Liver (tissue), 9 donors: ENCODE results near the gene MOCS2. TPM values are rescaled to one million over a fixed set of nuclear protein-coding genes. Genes with fewer than 3 reads are reported as not detected.

Experiments
- DNase-seq: peaks from one replicate; pipeline ENCODE4 v3.0.0-alpha.2; 2017; ENCODE audit warnings: low spot score
- H3K27ac ChIP-seq, 2 donors: one replicate each; pipeline ENCODE4 v1.7.0; 2013; ENCODE audit warnings: inconsistent platforms in 2 of 2, low read length in 2 of 2, control low read depth in 1 of 2, low read depth in 1 of 2, mild to moderate bottlenecking in 1 of 2
- H3K27me3 ChIP-seq, 4 donors: one replicate each; pipeline versions ENCODE4 v1.6.1 to v1.7.0; 2013; ENCODE audit warnings: low read length in 3 of 4, inconsistent platforms in 1 of 4, mild to moderate bottlenecking in 1 of 4, moderate library complexity in 1 of 4; ENCODE audit not compliant: control insufficient read depth in 4 of 4, insufficient read depth in 4 of 4
- H3K36me3 ChIP-seq, 4 donors: one replicate each; pipeline versions ENCODE4 v1.6.1 to v1.7.0; 2013; ENCODE audit warnings: low read length in 3 of 4, mild to moderate bottlenecking in 3 of 4, low read depth in 1 of 4, moderate library complexity in 1 of 4; ENCODE audit not compliant: control insufficient read depth in 4 of 4, insufficient read depth in 3 of 4
- H3K4me1 ChIP-seq, 4 donors: one replicate each; pipeline versions ENCODE4 v1.6.1 to v1.7.0; 2013; ENCODE audit warnings: low read length in 3 of 4, mild to moderate bottlenecking in 3 of 4, moderate library complexity in 1 of 4; ENCODE audit not compliant: control insufficient read depth in 4 of 4, insufficient read depth in 4 of 4
- H3K4me3 ChIP-seq, 3 donors: one replicate each; pipeline versions ENCODE4 v1.6.1 to v1.7.0; 2013; ENCODE audit warnings: low read length in 3 of 3, control low read depth in 1 of 3, low read depth in 1 of 3, mild to moderate bottlenecking in 1 of 3
- H3K9ac ChIP-seq, 2 donors: one replicate each; pipeline ENCODE4 v1.7.0; 2013; ENCODE audit warnings: low read length in 2 of 2, mild to moderate bottlenecking in 2 of 2, moderate library complexity in 2 of 2, control low read depth in 1 of 2, low read depth in 1 of 2
- H3K9me3 ChIP-seq, 4 donors: one replicate each; pipeline versions ENCODE4 v1.6.1 to v1.7.0; 2013; ENCODE audit warnings: low read length in 3 of 4; ENCODE audit not compliant: control insufficient read depth in 4 of 4
- ATF3 ChIP-seq: IDR thresholded peaks from 2 replicates; pipeline ENCODE4 v1.6.1; 2016; ENCODE audit warnings: antibody characterized with exemption
- FOXA1 ChIP-seq: IDR thresholded peaks from 2 replicates; pipeline ENCODE4 v1.6.1; 2016; ENCODE audit warnings: antibody characterized with exemption
- FOXA2 ChIP-seq: IDR thresholded peaks from 2 replicates; pipeline ENCODE4 v1.6.1; 2016; ENCODE audit warnings: antibody characterized with exemption
- GABPA ChIP-seq, 2 donors: IDR thresholded peaks in 1 of 2; conservative IDR thresholded peaks in 1 of 2; 2 replicates each; pipeline ENCODE4 v1.6.1; 2016; ENCODE audit warnings: antibody characterized with exemption in 2 of 2, mild to moderate bottlenecking in 1 of 2, moderate library complexity in 1 of 2
- HNF4A ChIP-seq, 2 donors: conservative IDR thresholded peaks; 2 replicates each; pipeline ENCODE4 v1.6.1; 2016; ENCODE audit warnings: antibody characterized with exemption in 2 of 2, mild to moderate bottlenecking in 2 of 2
- JUND ChIP-seq, 2 donors: IDR thresholded peaks; 2 replicates each; pipeline ENCODE4 v1.6.1; 2016; ENCODE audit warnings: antibody characterized with exemption in 2 of 2
- MAX ChIP-seq: IDR thresholded peaks from 2 replicates; pipeline ENCODE4 v1.6.1; 2016; ENCODE audit warnings: antibody characterized with exemption
- NR2F2 ChIP-seq: IDR thresholded peaks from 2 replicates; pipeline ENCODE4 v1.6.1; 2016; ENCODE audit warnings: antibody characterized with exemption
- RAD21 ChIP-seq, 2 donors: IDR thresholded peaks; 2 replicates each; pipeline ENCODE4 v1.6.1; 2016; ENCODE audit warnings: antibody characterized with exemption in 2 of 2, mild to moderate bottlenecking in 2 of 2
- REST ChIP-seq: IDR thresholded peaks from 2 replicates; pipeline ENCODE4 v1.6.1; 2016; ENCODE audit warnings: antibody characterized with exemption, mild to moderate bottlenecking
- RXRA ChIP-seq, 2 donors: IDR thresholded peaks; 2 replicates each; pipeline ENCODE4 v1.6.1; 2017 to 2018; ENCODE audit warnings: antibody characterized with exemption in 2 of 2, mild to moderate bottlenecking in 1 of 2
- TAF1 ChIP-seq: conservative IDR thresholded peaks from 2 replicates; pipeline ENCODE4 v1.6.1; 2016; ENCODE audit warnings: antibody characterized with exemption, mild to moderate bottlenecking
- YY1 ChIP-seq: IDR thresholded peaks from 2 replicates; pipeline ENCODE4 v1.6.1; 2016; ENCODE audit warnings: antibody characterized with exemption, mild to moderate bottlenecking
- ZBTB33 ChIP-seq: IDR thresholded peaks from 2 replicates; pipeline ENCODE4 v1.6.1; 2016; ENCODE audit warnings: antibody characterized with exemption
- WGBS: extraction: QIAGEN DNeasy Blood & Tissue Kit; methylation state at CpG from one replicate; pipeline ENCODE4 v1.1.7; 2013; 5-methylcytosine and 5-hydroxymethylcytosine counted together
- polyA plus RNA-seq, 2 donors: library from polyadenylated mRNA; stranded (reverse) in 1 of 2; unstranded in 1 of 2; fragments of 200-250 nt in 1 of 2; fragments of >200 nt in 1 of 2; fragmentation: Nextera tagmentation in 1 of 2; extraction: Ambion mirVana in 1 of 2; gene quantifications; one replicate each; pipeline versions ENCODE4 v1.2.1 to v1.2.3, GENCODE V29; 2013 to 2015
- total RNA-seq, 2 donors: library from RNA; depleted of rRNA; stranded (reverse); fragments of >200 nt; gene quantifications; one replicate each; pipeline ENCODE4 v1.2.3, GENCODE V29; 2014
- TF ChIP-seq, protein P1 (sequence below): fragments of 150-350 bp; IDR thresholded peaks from 2 replicates; pipeline ENCODE4 v1.5.1; 2017; ENCODE audit warnings: improper control_type of control experiment, low read depth, low read length; ENCODE audit not compliant: missing input control
- donor health status: healthy.
- donor health status: healthy.
- donor health status: healthy.
- donor health status: healthy.
- donor health status: healthy.

The MOCS2 gene
- total and polyA plus RNA-seq, 4 donors, result 13.2 to 58.5 (median 39.1) TPM

DNA sequence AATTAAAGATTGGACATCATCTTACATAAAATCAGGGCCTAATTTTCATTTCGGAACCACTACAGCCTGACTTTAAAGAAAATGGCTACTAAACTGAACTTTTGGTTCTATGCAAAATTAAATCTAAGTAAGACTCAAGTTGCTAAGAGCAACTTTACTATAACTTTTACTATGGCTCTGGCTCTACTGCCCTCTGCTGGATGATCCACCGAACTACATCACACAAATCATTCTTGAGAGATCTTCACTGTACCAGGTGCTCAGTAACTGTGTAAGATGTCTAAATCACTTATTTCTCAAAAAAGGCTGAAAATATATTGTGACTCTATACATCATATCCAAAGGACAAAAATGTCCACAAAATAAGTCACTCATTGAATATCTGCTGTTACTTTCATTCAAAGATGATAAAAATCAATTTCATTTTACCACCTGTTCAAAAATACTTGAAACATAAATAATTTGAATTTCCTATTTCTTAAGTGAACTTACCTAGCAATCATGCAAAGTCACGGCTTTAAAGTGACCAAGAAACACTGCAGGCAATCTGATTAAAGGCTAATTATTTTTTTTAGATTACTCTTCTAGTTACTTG lies 13.5 kb downstream of the MOCS2 start:
- Histone ChIP-seq H3K4me1 (no peaks in the 10 kb centered on the region), H3K4me3 (no peak overlapping the region), H3K9me3 (no peaks in the 10 kb centered on the region), H3K27me3 (no peaks in the 10 kb centered on the region), H3K9ac (no peak overlapping the region), H3K36me3 (peaks cover 2 to 32% (median 28%) of the 10 kb centered on the region in 4 donors), H3K27ac (no peak overlapping the region)
- TF ChIP-seq ZBTB33 (no peak), TAF1 (no peak), FOXA1 (no peak), REST (no peak), MAX (no peak), RAD21 (IDR thresholded peaks at IDR 0.05) (peak; percentile 82 to 90)
- TF ChIP-seq, protein P1, sequence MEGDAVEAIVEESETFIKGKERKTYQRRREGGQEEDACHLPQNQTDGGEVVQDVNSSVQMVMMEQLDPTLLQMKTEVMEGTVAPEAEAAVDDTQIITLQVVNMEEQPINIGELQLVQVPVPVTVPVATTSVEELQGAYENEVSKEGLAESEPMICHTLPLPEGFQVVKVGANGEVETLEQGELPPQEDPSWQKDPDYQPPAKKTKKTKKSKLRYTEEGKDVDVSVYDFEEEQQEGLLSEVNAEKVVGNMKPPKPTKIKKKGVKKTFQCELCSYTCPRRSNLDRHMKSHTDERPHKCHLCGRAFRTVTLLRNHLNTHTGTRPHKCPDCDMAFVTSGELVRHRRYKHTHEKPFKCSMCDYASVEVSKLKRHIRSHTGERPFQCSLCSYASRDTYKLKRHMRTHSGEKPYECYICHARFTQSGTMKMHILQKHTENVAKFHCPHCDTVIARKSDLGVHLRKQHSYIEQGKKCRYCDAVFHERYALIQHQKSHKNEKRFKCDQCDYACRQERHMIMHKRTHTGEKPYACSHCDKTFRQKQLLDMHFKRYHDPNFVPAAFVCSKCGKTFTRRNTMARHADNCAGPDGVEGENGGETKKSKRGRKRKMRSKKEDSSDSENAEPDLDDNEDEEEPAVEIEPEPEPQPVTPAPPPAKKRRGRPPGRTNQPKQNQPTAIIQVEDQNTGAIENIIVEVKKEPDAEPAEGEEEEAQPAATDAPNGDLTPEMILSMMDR, result peak; percentile 79
- WGBS, result 10% methylated on average over 3 of the region's 3 CpGs
- peak; percentile 62 for DNase-seq

DNA sequence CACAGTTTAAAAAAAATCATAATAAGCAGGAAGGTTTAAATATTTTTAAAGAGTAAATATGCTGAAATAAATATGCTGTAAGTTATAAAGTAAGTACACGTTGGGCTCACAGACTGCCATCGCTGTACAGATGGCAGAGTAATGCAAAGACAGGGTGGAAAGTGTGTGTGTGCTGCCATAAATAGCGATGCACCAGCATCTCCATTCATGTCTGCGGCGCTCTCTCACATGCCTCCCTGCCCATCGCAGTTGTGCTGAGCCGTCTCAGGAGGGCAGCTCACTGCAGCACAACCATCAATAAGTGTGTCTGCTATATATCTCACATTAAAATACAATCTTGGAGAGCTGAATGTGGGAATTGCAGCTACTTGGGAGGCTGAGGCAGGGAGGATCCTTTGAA lies 14.3 kb downstream of the MOCS2 start:
- DNase-seq, result no peak
- TF ChIP-seq YY1, result no peak
- TF ChIP-seq FOXA2, result no peak
- TF ChIP-seq, protein P1, result no peak
- TF ChIP-seq JUND (IDR thresholded peaks at IDR 0.05), result no peak
- no peak for TF ChIP-seq NR2F2
- TF ChIP-seq MAX, result no peak
- TF ChIP-seq RAD21 (IDR thresholded peaks at IDR 0.05), result no peak
- TF ChIP-seq TAF1, result no peak
- TF ChIP-seq GABPA (IDR thresholded peaks at IDR 0.05 in 1 of 2, conservative IDR thresholded peaks at IDR 0.05 in 1 of 2), result no peak
- no peak for TF ChIP-seq REST
- no peak for TF ChIP-seq FOXA1
- no peak for TF ChIP-seq HNF4A (conservative IDR thresholded peaks at IDR 0.05)
- no peak for TF ChIP-seq ATF3
- TF ChIP-seq RXRA (IDR thresholded peaks at IDR 0.05), result no peak
- peaks cover 2 to 29% (median 24%) of the 10 kb centered on the region in 4 donors for H3K36me3 ChIP-seq
- WGBS, result 95% methylated on average over 7 of the region's 7 CpGs
- no peak overlapping the region for H3K4me3 ChIP-seq
- H3K27ac ChIP-seq, result no peak overlapping the region
- no peaks in the 10 kb centered on the region for H3K4me1 ChIP-seq
- no peak overlapping the region for H3K9ac ChIP-seq
- no peaks in the 10 kb centered on the region for H3K9me3 ChIP-seq
- H3K27me3 ChIP-seq, result no peaks in the 10 kb centered on the region
